Neural crest cell (in vitro differentiated cells): ENCODE results near the gene PDE8B. TPM values are rescaled to one million over a fixed set of nuclear protein-coding genes. Genes with fewer than 3 reads are reported as not detected.

ENCODE experiments used
- DNase-seq: peaks from one replicate; pipeline ENCODE4 v3.0.0; 2021; ENCODE audit warnings: low read depth, mixed read lengths, low spot score
- H3K27ac Mint-ChIP-seq: one replicate; pipeline ENCODE4 v1.8.0; 2021; ENCODE audit warnings: mild to moderate bottlenecking, mixed read lengths; ENCODE audit not compliant: unreplicated experiment
- H3K27me3 Mint-ChIP-seq: 2 replicates; pipeline ENCODE4 v1.8.0; 2021; ENCODE audit warnings: low read depth, mild to moderate bottlenecking, mixed read lengths
- H3K36me3 Mint-ChIP-seq: 2 replicates; pipeline ENCODE4 v1.8.0; 2021; ENCODE audit warnings: low read depth, mild to moderate bottlenecking, mixed read lengths
- H3K4me1 Mint-ChIP-seq: 2 replicates; pipeline ENCODE4 v1.8.0; 2021; ENCODE audit warnings: mixed read lengths
- H3K4me3 Mint-ChIP-seq: one replicate; pipeline ENCODE4 v1.8.0; 2021; ENCODE audit warnings: mild to moderate bottlenecking, mixed read lengths
- H3K9me3 Mint-ChIP-seq: 2 replicates; pipeline ENCODE4 v1.8.0; 2021; ENCODE audit warnings: mixed read lengths
- total RNA-seq: library from RNA; stranded (reverse); gene quantifications from 2 replicates; pipeline ENCODE4 v1.2.1, GENCODE V29; 2021
- TF ChIP-seq, protein P1 (sequence below): fragments of 200-600 bp; sonication (generic); conservative IDR thresholded peaks from 2 replicates; pipeline ENCODE4 v1.5.0; 2021; ENCODE audit warnings: antibody characterized with exemption, mild to moderate bottlenecking

PDE8B gene
- total RNA-seq, 1 donor from 2014 or later, result 0.44 TPM

DNA sequence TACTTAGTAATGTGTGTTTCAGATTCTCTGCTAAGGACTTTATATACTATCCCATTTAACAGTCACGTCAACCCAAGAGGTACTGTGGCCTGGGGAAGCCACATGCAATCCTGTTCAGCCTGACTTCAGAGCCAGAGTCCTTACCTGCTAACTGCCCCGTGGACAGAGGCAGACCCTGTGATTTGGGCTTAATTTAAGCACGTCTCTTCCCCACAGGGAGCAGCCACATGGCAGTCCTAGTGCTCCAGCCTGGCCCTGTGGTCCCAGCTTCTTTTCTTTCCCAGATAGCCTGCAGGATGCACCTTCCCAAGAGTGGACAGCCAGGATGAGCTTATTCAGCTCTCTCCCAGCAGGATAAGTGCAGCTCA is 71.5 kb downstream of the PDE8B start:
- H3K4me1 Mint-ChIP-seq, result no peaks in the 10 kb centered on the region
- H3K27ac Mint-ChIP-seq, result no peak overlapping the region
- no peaks in the 10 kb centered on the region for H3K27me3 Mint-ChIP-seq
- TF ChIP-seq, protein P1, sequence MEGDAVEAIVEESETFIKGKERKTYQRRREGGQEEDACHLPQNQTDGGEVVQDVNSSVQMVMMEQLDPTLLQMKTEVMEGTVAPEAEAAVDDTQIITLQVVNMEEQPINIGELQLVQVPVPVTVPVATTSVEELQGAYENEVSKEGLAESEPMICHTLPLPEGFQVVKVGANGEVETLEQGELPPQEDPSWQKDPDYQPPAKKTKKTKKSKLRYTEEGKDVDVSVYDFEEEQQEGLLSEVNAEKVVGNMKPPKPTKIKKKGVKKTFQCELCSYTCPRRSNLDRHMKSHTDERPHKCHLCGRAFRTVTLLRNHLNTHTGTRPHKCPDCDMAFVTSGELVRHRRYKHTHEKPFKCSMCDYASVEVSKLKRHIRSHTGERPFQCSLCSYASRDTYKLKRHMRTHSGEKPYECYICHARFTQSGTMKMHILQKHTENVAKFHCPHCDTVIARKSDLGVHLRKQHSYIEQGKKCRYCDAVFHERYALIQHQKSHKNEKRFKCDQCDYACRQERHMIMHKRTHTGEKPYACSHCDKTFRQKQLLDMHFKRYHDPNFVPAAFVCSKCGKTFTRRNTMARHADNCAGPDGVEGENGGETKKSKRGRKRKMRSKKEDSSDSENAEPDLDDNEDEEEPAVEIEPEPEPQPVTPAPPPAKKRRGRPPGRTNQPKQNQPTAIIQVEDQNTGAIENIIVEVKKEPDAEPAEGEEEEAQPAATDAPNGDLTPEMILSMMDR, result no peak
- no peak for DNase-seq
- no peaks in the 10 kb centered on the region for H3K9me3 Mint-ChIP-seq
- no peak overlapping the region for H3K4me3 Mint-ChIP-seq
- H3K36me3 Mint-ChIP-seq, result no peaks in the 10 kb centered on the region

DNA sequence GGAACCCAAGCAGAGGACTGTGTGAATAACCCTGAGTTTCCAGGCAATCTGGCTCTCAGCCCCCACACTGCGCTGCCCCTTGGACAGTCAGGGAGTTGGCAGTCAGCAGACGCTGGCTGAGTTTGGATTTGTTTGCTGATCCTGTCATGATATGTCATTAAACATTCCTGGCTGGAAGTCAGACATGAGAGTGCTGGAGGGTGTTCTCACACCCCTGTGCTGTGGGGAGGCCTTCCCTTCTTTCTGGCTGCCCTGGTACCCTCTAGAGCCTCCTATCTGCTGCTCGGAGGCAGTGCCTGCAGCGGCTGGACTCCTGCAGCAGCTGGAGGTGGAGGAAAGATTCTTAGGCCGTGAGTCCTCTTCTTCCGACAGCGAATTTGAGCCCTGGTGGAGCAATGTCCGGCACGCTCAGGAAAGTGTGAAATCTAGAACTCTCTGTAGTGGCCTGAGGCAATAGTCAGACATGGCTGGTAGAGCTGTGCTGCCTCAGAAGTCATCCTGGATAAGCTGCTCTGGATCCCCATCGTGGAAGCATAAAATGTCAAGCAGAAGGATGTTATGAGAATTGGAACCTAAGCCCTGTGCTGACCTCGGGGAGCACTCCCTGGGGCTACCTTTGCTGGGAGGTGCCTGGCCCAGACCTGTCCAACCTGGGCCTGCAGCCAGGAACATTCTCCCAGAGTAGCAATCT is 72.0 kb downstream of the PDE8B start:
- TF ChIP-seq, protein P1, result no peak
- Mint-ChIP-seq H3K4me3 (no peak overlapping the region), H3K27me3 (no peaks in the 10 kb centered on the region), H3K9me3 (no peaks in the 10 kb centered on the region), H3K27ac (no peak overlapping the region), H3K36me3 (no peaks in the 10 kb centered on the region), H3K4me1 (no peaks in the 10 kb centered on the region)
- DNase-seq, result no peak

DNA sequence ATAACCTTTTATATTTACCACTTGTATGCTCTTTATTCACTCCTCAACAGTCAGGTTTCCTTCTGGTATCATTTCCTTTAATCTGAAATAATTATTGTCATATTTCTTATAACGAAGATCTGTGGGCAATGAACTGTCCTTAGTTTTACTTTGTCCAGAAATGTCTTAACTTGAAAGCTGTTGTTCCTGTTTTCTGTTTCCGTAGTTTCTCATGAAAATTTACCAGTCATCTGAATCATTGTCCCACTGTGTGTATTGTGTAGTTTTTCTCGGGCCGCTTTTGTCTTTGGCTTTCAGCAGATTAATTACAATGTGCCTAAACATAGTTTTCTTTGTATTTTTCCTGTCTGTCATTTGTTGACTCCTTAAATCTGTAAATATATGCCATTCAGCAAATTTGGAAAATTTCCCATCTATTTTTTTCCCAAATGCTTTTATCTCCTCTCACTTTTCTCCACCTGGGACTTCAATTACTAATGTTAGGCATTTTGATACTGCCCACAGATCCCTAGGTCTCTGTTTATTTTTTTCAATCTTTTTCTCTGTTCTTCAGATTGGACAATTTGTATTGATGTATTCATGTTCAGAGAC is 74.9 kb downstream of the PDE8B start:
- TF ChIP-seq, protein P1, result no peak
- Mint-ChIP-seq H3K9me3 (no peaks in the 10 kb centered on the region), H3K4me1 (no peaks in the 10 kb centered on the region), H3K36me3 (no peaks in the 10 kb centered on the region), H3K4me3 (no peak overlapping the region), H3K27me3 (no peaks in the 10 kb centered on the region), H3K27ac (no peak overlapping the region)
- DNase-seq, result no peak

DNA sequence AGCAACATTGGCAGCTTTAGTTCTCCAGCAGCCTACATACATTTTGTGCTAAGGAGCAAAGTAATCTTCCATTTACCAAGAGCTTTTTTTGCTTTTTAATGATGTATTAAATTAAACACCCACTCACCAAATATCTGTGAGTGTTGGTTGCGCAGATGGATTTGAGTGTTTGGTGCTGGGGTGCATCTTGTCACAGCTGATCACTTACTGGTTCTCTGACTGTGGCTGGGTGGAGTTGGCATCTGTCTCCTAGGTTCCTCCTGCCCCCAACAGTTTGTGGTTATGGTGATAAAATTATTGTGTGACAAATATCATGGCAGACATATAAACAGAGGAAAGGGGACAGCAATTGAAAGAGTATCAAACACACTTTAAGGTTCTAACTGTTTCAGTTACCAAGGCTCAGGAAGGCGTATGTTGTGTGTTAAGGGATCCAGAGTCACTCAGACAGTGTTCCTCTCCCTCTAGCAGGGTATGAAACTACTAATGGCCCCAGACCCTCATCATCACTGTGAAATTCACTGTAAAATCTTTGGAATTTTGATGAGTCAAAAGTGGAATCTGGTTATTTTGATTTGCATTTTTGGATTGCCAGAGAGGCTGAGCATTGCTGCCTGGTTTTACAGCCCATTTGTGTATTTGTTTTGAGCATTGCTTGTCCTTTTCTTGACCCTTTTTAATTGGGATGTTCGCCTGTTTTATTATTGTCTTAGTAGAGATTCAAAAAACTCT is 81.7 kb downstream of the PDE8B start:
- Mint-ChIP-seq H3K27me3 (peaks cover 4% of the 10 kb centered on the region), H3K36me3 (no peaks in the 10 kb centered on the region), H3K4me1 (no peaks in the 10 kb centered on the region), H3K27ac (no peak overlapping the region), H3K4me3 (no peak overlapping the region), H3K9me3 (no peaks in the 10 kb centered on the region)
- no peak for DNase-seq
- TF ChIP-seq, protein P1, result no peak

DNA sequence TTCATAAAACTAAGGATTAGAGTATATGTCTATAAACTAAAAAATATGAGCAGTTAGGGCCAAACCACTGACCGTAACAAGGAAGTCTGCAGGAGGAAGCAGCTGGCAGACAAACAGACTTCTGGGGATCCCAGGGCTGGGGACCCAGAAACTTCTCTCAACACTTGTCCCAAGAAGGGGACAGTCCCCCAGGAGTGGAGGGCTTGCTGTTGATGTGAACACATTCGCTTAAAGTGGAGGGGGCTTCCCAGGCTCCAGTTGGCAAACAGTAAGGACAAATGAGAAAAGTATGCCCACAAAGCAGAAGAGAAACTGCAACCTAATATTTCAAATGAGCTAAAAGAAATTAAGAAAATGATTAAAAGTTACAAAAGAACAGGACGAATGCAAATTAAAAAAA is 83.7 kb downstream of the PDE8B start:
- H3K36me3 Mint-ChIP-seq, result no peaks in the 10 kb centered on the region

More for the DNA sequence above, 83.7 kb downstream of the PDE8B start:
- Mint-ChIP-seq H3K4me3 (no peak overlapping the region), H3K9me3 (no peaks in the 10 kb centered on the region), H3K27ac (no peak overlapping the region), H3K4me1 (no peaks in the 10 kb centered on the region), H3K27me3 (peaks cover 4% of the 10 kb centered on the region)
- DNase-seq, result no peak
- TF ChIP-seq, protein P1, result no peak
